Measurements from ENCODE around the gene IVNS1ABP.
"Not testable (repeated sequence)": the region's sequence is repeated elsewhere in the genome, so short reads cannot be mapped to it uniquely, and the experiment has no call there.

The IVNS1ABP gene

DNA sequence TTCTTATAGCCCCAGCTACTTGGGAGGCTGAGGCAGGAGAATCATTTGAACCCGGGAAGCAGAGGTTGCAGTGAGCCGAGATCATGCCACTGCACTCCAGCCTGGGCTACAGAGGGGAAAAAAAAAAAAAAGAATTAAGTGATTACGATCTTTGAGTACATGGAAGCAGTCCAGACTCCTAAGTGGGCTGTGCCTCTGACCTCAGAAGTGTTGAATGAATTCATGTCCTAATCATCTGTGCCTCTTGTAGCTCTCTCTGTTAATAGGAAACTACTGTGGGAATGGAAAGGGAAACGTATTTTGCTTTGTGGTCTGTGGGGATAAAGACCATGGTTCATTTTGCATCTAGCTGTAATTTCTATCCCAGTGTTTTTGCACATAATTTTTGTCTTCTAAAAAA, 8.4 kb upstream of the IVNS1ABP start:
- DNase-seq = peak; percentile 1

DNA sequence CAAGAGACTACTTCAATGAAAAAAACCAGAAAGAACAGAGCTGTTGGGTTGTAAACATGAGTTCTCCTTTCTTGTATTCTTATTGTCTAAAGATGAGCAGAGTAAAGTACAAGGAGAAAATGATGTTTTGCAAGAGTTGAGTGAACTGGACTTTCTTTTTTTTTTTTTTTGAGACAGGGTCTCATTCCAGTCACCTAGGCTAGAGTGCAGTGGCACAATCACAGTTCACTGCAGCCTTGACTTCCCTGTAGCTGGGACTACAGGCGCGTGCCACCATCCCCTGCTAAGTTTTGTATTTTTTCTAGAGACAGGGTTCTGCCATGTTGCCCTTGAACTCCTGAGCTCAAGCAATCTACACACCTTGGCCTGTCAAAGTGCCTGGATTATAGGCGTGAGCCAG, 7.1 kb upstream of the IVNS1ABP start:
- no peak for DNase-seq

DNA sequence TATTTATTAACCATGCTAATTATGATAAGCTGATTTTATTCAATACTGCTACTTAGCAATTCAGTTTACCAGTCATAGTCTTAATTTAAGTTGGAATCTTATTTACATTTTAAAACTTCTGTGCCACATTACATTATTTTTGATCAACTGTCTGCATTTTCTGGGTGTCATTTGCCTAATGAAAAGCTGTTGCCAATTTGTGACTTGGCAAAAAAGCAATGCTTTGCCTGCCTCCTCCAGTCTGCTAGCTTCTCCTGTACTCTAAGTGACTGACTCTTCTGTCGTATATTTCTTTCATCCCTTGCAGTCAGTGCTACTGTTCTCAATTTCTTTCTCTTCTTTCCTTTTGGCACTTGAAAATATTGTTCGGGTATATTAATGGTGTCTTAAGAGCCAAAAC, 5.6 kb upstream of the IVNS1ABP start:
- no peak for DNase-seq

DNA sequence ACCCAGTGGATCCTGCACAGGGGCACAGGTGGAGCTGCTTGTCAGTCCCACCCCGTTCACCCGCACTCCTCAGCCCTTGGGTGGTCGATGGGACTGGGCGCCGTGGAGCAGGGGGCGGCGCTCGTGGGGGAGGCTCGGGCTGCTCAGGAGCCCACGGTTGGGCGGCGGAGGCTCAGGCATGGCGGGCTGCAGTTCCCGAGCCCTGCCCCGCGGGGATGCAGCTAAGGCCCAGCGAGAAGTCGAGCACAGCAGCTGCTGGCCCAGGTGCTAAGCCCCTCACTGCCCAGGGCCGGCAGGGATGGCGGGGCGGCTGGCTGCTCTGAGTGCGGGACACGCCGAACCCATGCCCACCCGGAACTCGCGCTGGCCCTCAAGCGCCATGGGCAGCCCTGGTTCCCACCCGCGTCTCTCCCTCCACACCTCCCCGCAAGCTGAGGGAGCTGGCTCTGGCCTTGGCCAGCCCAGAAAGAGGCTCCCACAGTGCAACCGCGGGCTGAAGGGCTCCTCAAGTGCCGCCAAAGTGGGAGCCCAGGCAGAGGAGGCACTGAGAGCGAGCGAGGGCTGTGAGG, 4.7 kb upstream of the IVNS1ABP start:
- DNase-seq = not testable (repeated sequence)

DNA sequence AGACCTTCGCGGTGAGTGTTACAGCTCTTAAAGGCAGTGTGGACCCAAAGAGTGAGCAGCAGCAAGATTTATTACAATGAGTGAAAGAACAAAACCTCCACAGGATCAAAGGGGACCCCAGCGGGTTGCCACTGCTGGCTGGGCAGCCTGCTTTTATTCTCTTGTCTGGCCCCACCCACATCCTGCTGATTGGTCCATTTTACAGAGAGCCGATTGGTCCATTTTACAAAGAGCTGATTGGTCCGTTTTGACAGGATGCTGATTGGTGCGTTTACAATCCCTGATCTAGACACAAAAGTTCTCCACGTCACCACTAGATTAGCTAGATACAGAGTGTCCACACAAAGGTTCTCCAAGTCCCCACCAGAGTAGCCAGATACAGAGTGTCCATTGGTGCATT, 4.1 kb upstream of the IVNS1ABP start:
- DNase-seq = not testable (repeated sequence)

DNA sequence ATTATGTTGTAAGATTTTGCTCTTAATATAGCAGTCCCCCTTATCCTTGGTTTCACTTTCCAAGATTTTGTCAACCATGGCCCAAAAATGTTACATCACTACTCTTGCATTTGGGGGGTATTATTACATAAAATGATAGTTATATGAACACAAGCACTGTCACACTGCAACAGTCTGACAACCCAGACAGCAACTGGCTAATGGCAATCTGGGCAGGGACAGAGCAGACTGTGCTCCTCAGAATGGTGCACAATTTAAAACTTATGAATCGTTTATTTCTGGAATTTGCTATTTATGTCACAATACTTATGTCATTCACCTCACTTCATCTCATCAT, 2.1 kb upstream of the IVNS1ABP start:
- no peak for DNase-seq

DNA sequence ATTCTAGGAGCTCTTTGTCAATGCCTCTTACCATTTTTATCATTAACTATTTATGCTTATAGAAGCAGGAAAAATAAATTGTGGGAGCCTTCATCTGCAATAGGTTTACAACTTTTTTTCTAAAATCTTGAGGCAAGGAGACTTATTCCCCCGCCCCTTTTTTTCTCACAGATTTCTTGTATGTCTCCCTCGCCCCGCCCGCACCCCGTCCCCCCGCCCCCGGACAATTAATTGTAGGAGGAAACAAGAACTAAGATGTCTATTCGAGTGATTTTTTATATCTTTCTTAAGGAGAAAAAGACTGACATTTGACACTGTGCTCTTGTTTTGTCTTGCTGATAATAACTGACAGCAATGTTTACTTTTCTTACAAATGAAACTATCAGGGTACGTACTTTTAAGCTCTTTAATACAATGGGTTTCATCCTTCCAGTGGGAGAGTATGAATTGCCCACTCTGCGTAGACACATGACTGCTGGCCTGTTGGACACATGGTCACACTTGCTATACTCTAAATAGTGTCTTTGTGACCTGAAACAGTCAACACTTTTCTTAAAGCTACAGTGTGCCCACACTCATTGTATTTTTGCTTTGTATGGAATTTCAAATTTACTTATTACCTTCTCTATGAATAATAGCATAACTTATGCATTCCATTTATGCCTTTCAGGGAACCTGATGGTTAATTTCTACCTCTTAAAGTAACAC, 1.5 kb upstream of the IVNS1ABP start:
- DNase-seq = no peak

DNA sequence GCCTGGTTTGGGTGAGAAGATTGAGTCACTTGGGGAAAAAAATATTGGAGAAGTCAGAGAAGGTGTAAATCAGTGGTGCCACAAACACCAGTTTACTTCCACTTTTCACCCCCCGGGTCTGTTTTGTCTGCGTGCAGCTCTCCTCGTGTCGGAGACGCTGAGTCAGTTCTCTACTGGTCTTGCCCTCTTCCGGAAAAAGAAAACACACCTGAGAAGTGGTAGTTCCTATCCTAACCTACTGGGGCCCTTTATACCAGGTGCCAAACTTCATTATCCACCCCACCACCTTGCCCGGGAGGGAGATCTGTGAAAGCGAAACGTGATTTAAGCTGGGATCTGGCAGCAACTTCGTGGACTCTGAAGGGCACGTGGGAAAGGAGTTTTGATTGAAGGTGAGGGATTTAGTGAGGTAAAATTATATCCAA, 855 bp upstream of the IVNS1ABP start:
- no peak for DNase-seq

DNA sequence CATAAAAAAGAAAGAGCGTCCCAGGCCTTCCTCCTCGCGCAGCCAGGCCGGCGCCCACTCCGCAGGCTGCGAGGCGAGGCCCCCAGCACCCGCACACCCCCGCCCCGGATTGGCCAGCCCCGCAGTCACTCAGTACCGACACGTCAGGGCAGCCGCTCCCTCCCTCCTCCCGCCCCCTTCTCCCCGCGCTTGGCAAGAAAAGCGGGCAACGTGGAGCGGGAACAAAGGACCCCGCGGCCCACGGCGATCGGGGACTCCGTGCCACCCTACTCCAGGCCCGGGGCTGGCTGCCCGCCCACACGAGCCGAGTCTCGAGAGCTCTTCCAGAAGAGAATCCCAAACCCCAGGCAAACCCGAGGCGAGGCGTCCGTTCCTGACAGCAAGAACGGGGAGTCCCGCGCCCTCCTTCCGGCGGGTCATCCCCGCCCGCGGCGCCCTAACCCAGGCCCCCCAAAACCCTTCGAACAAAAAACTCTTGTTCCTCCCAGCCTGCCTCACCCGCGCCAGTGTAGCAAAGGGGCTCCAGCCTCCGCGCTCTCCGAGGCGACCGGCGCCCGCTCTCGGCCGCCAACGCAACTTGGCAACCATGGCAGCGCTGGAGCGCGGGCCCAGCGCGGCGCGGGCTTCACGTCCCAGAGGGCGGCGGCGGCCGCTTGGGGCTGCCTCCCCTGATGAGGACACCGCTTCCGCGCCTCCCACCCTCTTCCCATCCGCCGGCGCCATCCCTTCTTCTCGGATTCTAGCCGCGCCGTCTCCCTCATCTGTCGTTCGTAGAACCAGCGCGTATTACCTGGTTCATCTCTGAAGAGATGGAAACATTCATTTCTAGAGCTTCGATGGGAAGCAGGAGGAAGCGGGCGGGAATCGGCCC, 645 bp downstream of the IVNS1ABP start:
- peak; percentile 79 for DNase-seq

DNA sequence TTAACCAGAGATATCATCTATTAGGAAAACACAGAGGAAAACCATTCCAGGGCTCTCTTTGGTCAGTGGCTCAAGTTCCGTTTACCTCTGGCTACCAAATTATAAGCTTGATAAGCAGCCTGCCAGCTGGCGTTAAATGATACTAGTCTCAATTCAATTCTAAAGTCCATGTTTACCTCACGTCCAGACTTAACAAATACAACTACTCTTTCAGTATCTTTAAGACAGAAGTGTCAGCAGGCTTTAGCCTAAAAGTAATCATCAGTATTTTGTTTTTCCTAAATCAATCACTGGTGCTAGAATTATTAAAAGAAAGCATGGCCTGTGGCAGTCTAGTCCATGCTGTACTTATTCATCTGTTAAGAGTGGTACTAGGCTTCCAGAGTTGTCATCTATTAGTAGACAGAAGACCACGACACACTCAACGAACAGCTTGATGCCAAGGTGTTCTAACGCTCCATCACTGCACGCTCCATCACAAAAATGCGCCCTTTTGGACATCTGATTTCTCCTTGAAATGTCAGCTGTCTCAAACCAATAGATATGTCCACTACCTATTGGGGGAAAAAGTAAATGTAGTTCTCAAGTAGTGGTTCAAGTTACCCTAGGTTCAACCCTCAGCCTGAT, 1.5 kb downstream of the IVNS1ABP start:
- no peak for DNase-seq

DNA sequence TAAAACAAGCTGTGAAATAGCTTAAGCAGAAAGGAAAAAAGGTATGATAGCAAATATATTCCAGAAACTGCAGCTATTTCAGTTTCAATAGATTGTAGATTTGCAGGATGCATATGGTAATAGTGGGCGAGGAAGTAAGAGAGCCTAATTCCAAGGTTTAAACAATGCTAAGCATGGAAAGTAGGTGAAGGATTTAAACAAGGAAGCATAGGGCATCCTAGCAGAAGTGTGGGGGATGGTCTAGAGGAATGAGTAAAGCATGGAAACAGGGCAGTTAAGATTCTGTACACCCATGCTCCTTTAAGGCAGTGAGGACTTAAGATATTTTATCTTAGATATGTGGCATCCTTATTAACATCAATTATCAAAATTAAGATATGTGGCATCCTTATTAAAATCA, 2.6 kb downstream of the IVNS1ABP start:
- DNase-seq = no peak

DNA sequence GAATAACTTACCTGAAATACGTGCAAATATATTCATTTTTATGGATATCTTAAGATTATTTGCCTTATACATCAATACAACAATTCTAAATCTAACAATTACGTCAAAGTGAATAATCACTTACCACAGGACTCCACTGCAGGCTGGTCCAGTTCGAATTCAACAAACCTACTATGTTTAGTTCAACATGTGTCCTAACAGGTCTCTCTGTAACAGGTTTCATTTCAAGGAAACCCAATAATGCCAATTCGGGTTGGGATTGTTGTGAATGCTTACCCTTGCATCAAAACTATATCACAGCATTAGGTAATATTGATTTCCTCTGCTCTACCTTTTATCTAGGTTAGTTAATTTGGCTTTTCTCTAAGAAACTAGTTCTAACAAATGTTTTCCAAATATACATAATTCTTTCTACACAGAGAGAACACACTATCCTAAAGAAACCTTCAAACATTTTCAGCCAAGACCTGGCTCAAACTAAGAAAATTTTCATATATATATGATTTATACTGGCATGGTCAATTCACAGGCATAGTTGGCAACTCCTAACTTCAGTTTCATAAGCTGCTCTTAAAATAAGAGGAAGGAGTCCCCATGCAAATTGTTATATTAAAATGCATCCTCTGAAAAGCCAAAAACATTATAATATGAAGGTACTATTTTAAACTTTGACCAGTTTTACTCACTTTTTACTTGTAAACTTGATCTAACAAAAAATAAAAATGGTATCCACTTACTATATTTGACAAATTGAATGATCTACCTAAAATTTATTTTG, 4.5 kb downstream of the IVNS1ABP start:
- DNase-seq = no peak

DNA sequence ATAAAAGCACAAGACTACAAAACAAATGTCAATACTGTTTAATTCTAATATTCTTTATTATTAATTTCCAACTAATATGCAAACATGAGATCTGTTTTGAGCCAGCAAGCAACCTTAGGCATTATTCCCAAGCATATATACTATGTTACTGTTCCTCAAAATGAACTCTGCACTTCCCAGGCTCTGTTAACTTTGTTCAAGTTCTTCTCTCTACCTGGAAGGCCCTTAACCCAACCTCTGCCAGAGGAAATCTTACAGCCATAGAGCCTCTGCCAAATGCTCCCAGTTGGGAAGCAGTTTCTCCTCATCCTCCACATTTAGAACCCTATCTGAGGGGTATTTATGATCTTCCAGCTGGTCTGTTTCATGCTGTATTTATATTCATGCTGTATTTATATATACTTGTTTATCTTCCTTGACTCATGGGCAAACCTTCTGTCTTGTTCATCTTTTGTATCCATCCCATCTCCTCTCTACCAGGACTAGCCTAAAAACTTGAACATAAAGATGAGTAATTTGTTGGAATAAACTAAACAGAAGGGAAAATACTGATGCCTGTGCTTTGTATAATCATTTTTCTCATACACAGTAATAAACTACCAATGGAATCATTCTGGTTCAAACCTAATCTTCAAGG, 5.3 kb downstream of the IVNS1ABP start:
- no peak for DNase-seq

DNA sequence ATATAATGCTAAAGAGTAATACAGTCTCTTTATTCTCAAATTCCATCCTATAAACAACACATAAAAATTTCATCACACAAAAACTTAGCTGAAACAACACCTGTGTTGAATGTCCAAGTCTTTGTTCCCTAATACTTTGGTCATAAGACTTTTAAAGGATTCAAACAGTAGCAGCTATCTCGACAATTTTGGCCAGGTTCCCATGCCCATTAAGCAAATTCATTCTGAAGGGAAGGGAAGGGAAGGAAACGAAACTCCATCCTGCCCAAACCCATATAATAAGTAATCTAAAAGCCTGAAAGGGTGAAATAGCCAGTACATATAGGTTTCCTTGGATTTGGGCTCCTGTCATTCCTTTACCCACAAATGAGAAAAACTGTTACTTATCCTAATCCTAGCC, 7.5 kb downstream of the IVNS1ABP start:
- no peak for DNase-seq

DNA sequence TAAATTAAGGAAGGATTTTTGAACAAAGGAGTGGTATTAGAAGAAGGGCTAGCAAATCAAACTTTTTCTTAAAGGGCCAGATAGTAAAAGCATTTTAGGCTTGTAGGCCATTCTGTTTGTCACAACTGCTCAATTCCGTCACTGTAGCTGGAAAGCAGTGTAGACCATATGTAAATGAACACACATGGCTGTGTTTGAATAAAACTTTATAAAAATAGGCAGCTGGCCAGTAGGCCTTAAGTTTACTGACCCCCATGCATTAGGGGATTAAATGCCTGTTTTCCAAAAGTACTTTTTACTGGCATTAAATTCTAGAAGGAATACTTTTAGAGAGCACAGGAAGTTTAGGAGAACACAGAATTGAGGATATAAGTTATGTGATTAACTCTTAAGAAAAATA, 8.9 kb downstream of the IVNS1ABP start:
- no peak for DNase-seq

DNA sequence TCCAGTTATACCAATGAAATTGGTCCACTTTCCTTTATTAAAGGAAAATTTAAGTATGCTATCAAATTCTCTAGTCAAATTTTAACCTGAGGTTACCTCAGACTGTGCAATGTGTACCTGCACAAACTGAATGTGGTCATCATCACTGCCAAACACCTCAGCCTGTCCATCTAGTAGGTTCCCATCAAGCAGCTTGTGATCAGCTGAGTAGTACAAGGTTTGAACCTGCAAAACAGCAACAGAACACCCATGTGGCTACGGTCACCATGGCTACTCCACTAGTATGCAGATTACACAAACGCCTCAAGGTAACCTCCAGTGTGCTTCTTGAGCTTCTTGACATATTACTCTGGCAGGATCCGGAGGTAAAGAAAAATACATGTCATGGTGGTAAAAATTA, 11.6 kb downstream of the IVNS1ABP start:
- no peak for DNase-seq

DNA sequence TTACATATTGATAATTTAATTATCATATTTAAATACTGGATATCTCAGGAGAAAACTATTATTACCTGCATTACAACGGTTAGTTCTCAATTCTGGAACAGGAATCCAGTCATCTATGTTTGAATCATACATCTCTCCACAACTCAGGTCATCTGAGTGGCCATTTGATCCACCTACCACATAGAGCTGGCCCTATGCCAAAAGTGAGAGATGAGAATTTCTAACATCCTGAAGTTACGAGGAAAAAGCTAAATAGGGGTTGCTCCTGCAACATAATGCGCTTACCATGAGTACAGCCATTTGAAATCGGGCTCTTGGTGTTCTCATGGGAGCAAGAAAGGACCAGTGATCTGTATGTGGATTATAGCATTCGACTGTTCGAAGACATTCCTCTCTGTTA, 16.9 kb downstream of the IVNS1ABP start:
- no peak for DNase-seq

DNA sequence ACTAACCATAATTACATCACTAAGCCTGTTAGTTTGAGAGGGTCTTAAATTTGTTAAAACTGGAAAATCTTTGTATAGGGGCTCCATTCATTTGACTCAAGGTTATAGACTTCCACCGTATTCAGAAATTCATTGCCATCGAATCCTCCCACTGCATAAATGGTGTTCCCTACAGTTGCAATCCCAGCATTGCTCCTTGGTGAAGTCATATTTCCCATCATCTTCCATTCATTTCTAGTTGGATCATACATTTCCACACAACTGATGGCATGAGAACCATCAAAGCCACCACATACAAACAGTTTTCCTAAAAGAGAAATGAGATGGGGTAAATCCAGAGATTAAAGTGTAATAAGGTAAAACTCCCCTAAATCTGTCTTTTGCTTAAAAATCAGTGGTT, 19.1 kb downstream of the IVNS1ABP start:
- no peak for DNase-seq

DNA sequence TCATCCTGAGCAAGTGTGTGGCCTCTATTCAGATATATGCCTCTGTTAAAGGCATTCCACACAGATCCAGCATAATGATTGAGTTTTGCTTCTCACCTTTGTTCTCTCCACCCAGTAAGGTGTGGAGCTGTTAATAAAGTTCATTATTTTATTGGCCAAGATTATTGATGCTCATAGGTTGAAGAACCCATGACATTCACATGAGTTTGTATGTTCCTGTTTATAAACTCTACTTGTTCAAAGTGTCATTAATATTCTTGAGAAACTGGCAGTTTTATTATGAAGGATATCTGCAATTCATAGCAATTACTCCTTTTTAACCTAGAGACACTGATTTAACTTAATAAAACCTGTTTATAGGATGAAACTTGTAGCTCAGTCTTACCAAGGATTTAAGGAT, 22.0 kb downstream of the IVNS1ABP start:
- no peak for DNase-seq

DNA sequence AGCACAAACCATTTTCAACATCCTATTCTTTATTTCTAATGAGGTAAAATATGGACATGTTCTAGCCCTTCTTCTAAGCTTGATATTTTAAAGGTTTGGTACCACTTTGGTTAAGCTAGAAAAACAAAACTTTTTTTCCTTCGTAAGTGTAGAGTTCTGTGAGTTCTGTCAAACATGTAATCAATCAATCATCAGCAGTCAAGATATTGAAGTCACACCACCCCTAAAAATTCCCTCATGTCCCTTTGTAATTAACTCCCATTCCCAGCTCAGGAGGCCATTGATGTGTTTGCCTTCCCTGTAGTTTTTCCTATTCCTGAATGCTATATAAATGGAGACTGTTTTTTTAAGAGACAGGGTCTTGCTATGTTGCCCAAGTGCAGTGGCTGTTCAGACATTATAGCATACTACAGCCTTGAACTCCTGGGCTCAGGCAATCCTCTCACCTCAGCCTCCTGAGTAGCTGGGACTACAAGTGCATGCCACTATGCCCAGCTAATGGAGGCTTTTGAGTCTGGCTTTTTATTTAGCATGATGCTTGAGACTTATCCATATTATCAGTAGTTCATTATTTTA, 23.0 kb downstream of the IVNS1ABP start:
- no peak for DNase-seq

DNA sequence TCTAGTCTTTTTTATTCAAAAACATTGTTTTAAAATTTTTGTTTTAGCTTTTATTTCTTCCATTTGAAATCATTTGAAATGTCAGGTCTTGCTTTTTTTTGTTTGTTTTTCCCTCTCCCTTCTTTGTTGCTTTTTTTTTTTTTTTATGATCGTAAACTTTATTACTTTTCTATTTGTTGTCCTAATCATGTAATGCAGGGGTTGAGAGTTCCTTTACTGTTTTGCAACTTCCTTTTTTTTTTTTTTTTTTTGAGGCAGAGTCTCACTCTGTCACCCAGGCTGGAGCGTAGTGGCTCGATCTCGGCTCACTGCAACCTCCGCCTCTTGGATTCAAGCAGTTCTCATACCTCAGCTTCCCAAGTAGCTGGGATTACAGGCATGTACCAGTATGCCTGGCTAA, 24.8 kb downstream of the IVNS1ABP start:
- no peak for DNase-seq

DNA sequence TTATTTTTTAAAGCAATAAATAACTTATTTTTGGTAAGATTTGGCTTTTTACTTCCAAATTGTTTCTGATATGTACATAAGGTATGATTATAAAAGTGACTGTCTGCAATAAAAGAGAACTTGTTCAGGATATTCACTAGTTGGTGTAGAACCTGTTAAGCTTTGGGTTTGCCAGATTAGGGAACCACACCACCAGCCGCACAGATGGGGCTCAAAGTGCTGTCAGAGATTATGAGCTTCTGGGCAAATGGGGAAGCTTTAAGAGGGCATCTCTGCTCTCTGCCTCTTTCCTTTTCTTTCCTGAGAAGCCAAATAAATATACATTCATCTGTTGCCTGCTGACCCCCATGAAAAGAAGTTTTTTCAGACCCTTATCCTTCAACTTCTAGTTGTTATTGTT, 25.4 kb downstream of the IVNS1ABP start:
- DNase-seq = peak; percentile 59

Measured in GDM1 (cell line).